Endothelial cell of umbilical vein (primary cell): Measurements from ENCODE around the gene SH3RF3. TPM values are rescaled to one million over a fixed set of nuclear protein-coding genes. Genes with fewer than 3 reads are reported as not detected.

ENCODE experiments used
- BruUV-seq: library from RNA; stranded (reverse); fragments of 400-500 nt; replicated peaks from 2 replicates; lab custom pipeline; 2021; lab: Mats Ljungman, UMichigan
- CTCF ChIA-PET: fragments of 300-600, 350-600 bp; sonication (Branson Sonifier 250); formaldehyde crosslinking; loops from one replicate; lab custom pipeline; 2021; ENCODE audit warnings: antibody characterized with exemption, inconsistent platforms; lab: Charles Lee
- POLR2A ChIA-PET: fragments of 300-600, 350-600 bp; sonication (Branson Sonifier 250); formaldehyde crosslinking; loops from one replicate; lab custom pipeline; 2021; ENCODE audit warnings: antibody characterized with exemption, inconsistent platforms; lab: Charles Lee
- DNase-seq: peaks from one replicate; pipeline ENCODE4 v3.0.0-alpha.2; 2011; ENCODE audit warnings: low read depth, low spot score
- FAIRE-seq: peaks from 2 replicates; lab custom pipeline; 2011; peaks lifted over from hg19 to GRCh38; lab: Jason Lieb, UNC
- H2AFZ ChIP-seq: 2 replicates; pipeline ENCODE4 v1.6.0; 2012; ENCODE audit warnings: low read depth, low read length, control low read depth, inconsistent platforms
- H3K27ac ChIP-seq: 2 replicates; pipeline ENCODE4 v1.5.1; 2011; ENCODE audit warnings: low read depth, mild to moderate bottlenecking, control low read depth, low read length, moderate library complexity; ENCODE audit not compliant: insufficient read depth
- H3K27me3 ChIP-seq, 2 experiments: 2 replicates each; pipeline versions ENCODE4 v1.6.0 to v1.6.1; 2011; ENCODE audit warnings: low read length in 2 of 2, mixed read lengths in 1 of 2; ENCODE audit not compliant: control insufficient read depth in 2 of 2, insufficient read depth in 2 of 2
- H3K36me3 ChIP-seq, 2 experiments: 2 replicates in 1 of 2; 3 replicates in 1 of 2; pipeline ENCODE4 v1.5.1; 2011; ENCODE audit warnings: low read length in 2 of 2, mild to moderate bottlenecking in 1 of 2, moderate library complexity in 1 of 2; ENCODE audit not compliant: control insufficient read depth in 2 of 2, insufficient read depth in 2 of 2; ENCODE audit errors: extremely low read depth in 1 of 2
- H3K4me1 ChIP-seq: 3 replicates; pipeline ENCODE4 v1.5.1; 2011; ENCODE audit warnings: mild to moderate bottlenecking, low read length; ENCODE audit not compliant: control insufficient read depth, insufficient read depth; ENCODE audit errors: extremely low read depth
- H3K4me2 ChIP-seq: 2 replicates; pipeline ENCODE4 v1.6.1; 2011; ENCODE audit warnings: low read length, control low read depth, mixed read lengths; ENCODE audit not compliant: insufficient read depth
- H3K4me3 ChIP-seq, 3 experiments: fragments of 200-600 bp in 1 of 3; sonication (generic), shearing (Covaris generic) in 1 of 3; replicated peaks in 1 of 3; 2 replicates each; pipeline ENCODE4 v1.5.1; 2011 to 2016; ENCODE audit warnings: control low read depth in 3 of 3, low read length in 3 of 3, mild to moderate bottlenecking in 2 of 3, inconsistent platforms in 1 of 3, low read depth in 1 of 3, moderate library complexity in 1 of 3; ENCODE audit not compliant: insufficient read depth in 1 of 3
- H3K79me2 ChIP-seq: 2 replicates; pipeline ENCODE4 v1.6.0; 2012; ENCODE audit warnings: low read length, inconsistent platforms; ENCODE audit not compliant: control insufficient read depth, insufficient read depth
- H3K9ac ChIP-seq: replicated peaks from 2 replicates; pipeline ENCODE3; 2011; ENCODE audit warnings: low read length, control low read depth; ENCODE audit not compliant: insufficient read depth; ENCODE audit errors: extremely low read depth
- H3K9me1 ChIP-seq: replicated peaks from 3 replicates; pipeline ENCODE4 v1.6.0; 2011; ENCODE audit warnings: mild to moderate bottlenecking, low read length; ENCODE audit not compliant: control insufficient read depth, insufficient read depth; ENCODE audit errors: extremely low read depth
- H3K9me3 ChIP-seq: replicated peaks from 2 replicates; pipeline ENCODE4 v1.5.1; 2012; ENCODE audit warnings: low read length, inconsistent platforms; ENCODE audit not compliant: control insufficient read depth, insufficient read depth
- H4K20me1 ChIP-seq: replicated peaks from 2 replicates; pipeline ENCODE3; 2011; ENCODE audit warnings: mild to moderate bottlenecking, low read length; ENCODE audit not compliant: control insufficient read depth, insufficient read depth; ENCODE audit errors: extremely low read depth
- EZH2 ChIP-seq: IDR thresholded peaks from 2 replicates; pipeline ENCODE4 v1.6.1; 2012; ENCODE audit warnings: borderline replicate concordance, low read depth, mild to moderate bottlenecking, moderate library complexity, low read length, inconsistent platforms; ENCODE audit not compliant: severe bottlenecking
- FOS ChIP-seq: IDR thresholded peaks from 2 replicates; pipeline ENCODE4 v1.6.1; 2011; ENCODE audit warnings: mild to moderate bottlenecking, low read length, moderate library complexity, borderline replicate concordance; ENCODE audit not compliant: insufficient read depth
- GATA2 ChIP-seq: IDR thresholded peaks from 2 replicates; pipeline ENCODE4 v1.7.0; 2011; ENCODE audit warnings: low read depth, mild to moderate bottlenecking, moderate library complexity, mixed read lengths, low read length; ENCODE audit not compliant: insufficient read length, insufficient read depth
- JUN ChIP-seq: IDR thresholded peaks from 2 replicates; pipeline ENCODE4 v1.6.1; 2011; ENCODE audit warnings: borderline replicate concordance, low read depth; ENCODE audit not compliant: insufficient read length, insufficient read depth
- MYC ChIP-seq: IDR thresholded peaks from one replicate; pipeline ENCODE4 v1.6.1; 2011; ENCODE audit warnings: mild to moderate bottlenecking, low read depth, low read length
- POLR2A ChIP-seq: IDR thresholded peaks from 2 replicates; pipeline ENCODE4 v1.6.1; 2012; ENCODE audit warnings: low read depth, mild to moderate bottlenecking, control low read depth, low read length
- POLR2AphosphoS5 ChIP-seq: IDR thresholded peaks from 2 replicates; pipeline ENCODE4 v1.6.1; 2012; ENCODE audit warnings: low read depth, mild to moderate bottlenecking, control low read depth, low read length, moderate library complexity; ENCODE audit not compliant: insufficient read depth
- dilution Hi-C: fragments of 300-500 bp; cut with MboI; formaldehyde crosslinking; loops from one replicate; pipeline ENCODE4 v1.15.0; 2019; ENCODE audit warnings: low sequenced_read_pairs; ENCODE audit not compliant: extremely low pct_ligation_motif_present
- intact Hi-C: fragments of 100-400 bp; cut with micrococcal nuclease; formaldehyde crosslinking; loops from one replicate; pipeline ENCODE4 v1.10.0; 2022
- polyA plus RNA-seq, 4 experiments: library from polyadenylated mRNA; depleted of rRNA in 3 of 4; stranded (reverse) in 3 of 4; unstranded in 1 of 4; fragments of >200 nt; gene quantifications; 2 replicates each; pipeline versions ENCODE4 v1.2.1 to v1.2.3, GENCODE V29; 2011 to 2012; ENCODE audit warnings: missing spikeins in 1 of 4
- total RNA-seq: library from RNA; stranded (reverse); gene quantifications from 2 replicates; pipeline ENCODE4 v1.2.3, GENCODE V29; 2021
- TF ChIP-seq, protein P1 (sequence below), 2 donors: IDR thresholded peaks; 1 replicate in 1 of 2; 2 replicates in 1 of 2; pipeline ENCODE4 v1.5.1; 2011; ENCODE audit warnings: low read length in 2 of 2, mild to moderate bottlenecking in 2 of 2, moderate library complexity in 2 of 2, control low read depth in 1 of 2, inconsistent platforms in 1 of 2, low read depth in 1 of 2; ENCODE audit not compliant: insufficient read depth in 1 of 2; ENCODE audit errors: extremely low read depth in 1 of 2
- TF ChIP-seq, protein P2 (sequence below): IDR thresholded peaks from 2 replicates; pipeline ENCODE4 v1.6.1; 2011; ENCODE audit not compliant: insufficient read depth, insufficient read length

The SH3RF3 gene
- total and polyA plus RNA-seq, 2 donors (not counting 3 experiments of a cell fraction or from before 2014, with no cell fraction given), result 3.8 to 14.7 TPM

DNA sequence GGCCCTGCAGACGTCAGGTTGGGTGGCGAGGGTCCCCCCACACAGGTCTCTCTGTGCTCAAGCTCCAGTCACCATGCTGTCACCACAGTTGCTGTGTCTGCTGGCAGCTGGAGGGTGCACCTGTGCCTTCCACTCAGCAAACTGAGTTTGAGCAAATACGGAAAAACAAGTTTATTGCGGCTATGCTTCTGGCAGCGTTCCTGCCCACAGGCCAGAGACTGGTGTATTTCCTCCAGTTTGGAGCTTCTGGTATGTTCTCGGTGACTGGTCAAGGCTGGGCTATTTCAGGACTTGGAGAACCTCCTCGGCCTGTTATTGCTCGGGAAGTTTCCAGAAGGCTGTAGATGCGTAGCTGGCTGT is 352.2 kb downstream of the SH3RF3 start:
- FAIRE-seq (no peak), DNase-seq (peak; percentile 30)
- ChIA-PET POLR2A (interaction anchor here (1.7 kb wide), 1 partner anchor 9 kb away, joined by 3 read pairs; no protein-coding TSS in a partner anchor), CTCF (interaction anchor here (2.7 to 3.6 kb wide), 2 partner anchors 10 to 29 kb away, joined by 29 to 37 read pairs; no protein-coding TSS in a partner anchor)
- Histone ChIP-seq H3K4me3 (no peak overlapping the region), H4K20me1 (no peaks in the 10 kb centered on the region), H3K9me1 (no peaks in the 10 kb centered on the region), H3K9me3 (no peaks in the 10 kb centered on the region), H2AFZ (no peak overlapping the region), H3K36me3 (no peaks in the 10 kb centered on the region), H3K27ac (no peak overlapping the region), H3K79me2 (no peaks in the 10 kb centered on the region), H3K4me1 (peaks cover 22% of the 10 kb centered on the region), H3K9ac (no peak overlapping the region), H3K27me3 (no peaks in the 10 kb centered on the region), H3K4me2 (no peak overlapping the region)
- intact Hi-C loops, result no loop called here
- dilution Hi-C loops, result no loop called here
- BruUV-seq, result no TSS peak
- TF ChIP-seq JUN (no peak), MYC (no peak), EZH2 (no peak), GATA2 (no peak), POLR2A (no peak), POLR2AphosphoS5 (no peak), FOS (no peak)
- TF ChIP-seq, protein P1, sequence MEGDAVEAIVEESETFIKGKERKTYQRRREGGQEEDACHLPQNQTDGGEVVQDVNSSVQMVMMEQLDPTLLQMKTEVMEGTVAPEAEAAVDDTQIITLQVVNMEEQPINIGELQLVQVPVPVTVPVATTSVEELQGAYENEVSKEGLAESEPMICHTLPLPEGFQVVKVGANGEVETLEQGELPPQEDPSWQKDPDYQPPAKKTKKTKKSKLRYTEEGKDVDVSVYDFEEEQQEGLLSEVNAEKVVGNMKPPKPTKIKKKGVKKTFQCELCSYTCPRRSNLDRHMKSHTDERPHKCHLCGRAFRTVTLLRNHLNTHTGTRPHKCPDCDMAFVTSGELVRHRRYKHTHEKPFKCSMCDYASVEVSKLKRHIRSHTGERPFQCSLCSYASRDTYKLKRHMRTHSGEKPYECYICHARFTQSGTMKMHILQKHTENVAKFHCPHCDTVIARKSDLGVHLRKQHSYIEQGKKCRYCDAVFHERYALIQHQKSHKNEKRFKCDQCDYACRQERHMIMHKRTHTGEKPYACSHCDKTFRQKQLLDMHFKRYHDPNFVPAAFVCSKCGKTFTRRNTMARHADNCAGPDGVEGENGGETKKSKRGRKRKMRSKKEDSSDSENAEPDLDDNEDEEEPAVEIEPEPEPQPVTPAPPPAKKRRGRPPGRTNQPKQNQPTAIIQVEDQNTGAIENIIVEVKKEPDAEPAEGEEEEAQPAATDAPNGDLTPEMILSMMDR (IDR thresholded peaks at IDR 0.05; ENCODE audit: extremely low read depth in 1 of 2, insufficient read depth in 1 of 2, low read depth in 1 of 2, low read length in 2 of 2), result no peak
- TF ChIP-seq, protein P2, sequence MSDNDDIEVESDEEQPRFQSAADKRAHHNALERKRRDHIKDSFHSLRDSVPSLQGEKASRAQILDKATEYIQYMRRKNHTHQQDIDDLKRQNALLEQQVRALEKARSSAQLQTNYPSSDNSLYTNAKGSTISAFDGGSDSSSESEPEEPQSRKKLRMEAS, result no peak
